Activated CD8-positive, alpha-beta memory T cell treated with anti-CD3 and anti-CD28 coated beads, Interleukin-2, amount 50 U/mL, for 4 hours (primary cell): ENCODE measurements around the gene NFATC1.

ENCODE experiments used
- DNase-seq: peaks from one replicate; pipeline ENCODE4 v3.0.0-alpha.2; 2020

The NFATC1 gene

DNA sequence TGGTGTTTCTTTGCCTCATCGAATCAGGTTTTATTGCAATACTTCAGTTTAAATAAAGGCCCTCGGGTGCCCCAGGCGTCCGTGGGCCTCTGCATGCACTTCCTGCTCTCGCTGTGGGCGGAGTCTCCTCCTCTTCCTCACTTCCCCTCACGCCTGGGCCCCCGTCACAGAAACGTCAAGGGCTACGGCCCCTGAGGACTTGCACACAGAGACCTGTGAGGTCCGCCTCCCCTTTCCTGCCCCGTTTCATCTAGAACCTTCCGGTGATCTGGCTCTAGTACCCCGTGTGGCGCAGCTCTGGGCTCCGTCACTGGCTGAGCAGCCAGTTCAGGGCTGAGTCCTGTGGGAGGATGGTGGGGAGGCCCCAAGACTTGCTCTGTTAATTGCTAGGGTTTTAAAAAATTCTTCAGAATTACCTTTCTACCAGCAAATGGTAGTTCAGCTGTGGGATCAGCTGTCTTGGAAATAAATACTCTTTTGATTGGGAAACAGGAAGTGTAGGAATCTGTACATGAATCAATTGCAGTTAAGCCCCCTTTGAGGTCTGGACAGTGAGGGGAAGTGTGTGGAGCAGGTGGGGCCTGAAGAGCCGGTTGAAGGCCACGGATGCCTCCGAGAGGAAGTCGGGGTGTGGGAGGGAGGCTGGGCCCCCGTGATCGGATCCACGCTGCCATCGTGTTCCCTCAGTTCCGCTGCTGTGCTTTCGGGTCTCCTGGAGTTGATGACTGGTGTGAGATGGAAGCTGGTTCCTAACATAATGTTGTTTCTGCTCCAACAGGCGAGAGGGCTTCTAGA lies 10.2 kb downstream of the NFATC1 start:
- peak; percentile 77 for DNase-seq

DNA sequence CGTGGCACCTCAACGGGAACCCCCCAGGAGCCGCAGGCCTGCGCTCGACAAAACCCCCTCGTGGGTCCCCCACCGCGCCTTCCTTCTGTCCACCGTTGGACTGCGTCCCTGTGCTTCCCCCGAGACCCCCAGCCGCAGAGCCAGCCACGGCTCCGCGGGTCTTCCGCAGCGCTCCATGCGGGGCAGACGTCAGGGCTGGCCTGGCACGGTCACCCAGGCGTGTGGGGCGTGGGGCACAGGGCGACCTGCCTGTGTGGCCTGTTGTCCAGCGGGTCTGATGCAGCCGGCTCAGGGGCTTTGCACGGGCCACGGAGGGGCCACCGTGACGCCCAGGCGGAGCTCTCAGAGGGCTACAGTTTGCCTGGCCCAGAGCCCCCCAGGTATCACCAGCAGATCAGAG lies 11.0 kb downstream of the NFATC1 start:
- no peak for DNase-seq

DNA sequence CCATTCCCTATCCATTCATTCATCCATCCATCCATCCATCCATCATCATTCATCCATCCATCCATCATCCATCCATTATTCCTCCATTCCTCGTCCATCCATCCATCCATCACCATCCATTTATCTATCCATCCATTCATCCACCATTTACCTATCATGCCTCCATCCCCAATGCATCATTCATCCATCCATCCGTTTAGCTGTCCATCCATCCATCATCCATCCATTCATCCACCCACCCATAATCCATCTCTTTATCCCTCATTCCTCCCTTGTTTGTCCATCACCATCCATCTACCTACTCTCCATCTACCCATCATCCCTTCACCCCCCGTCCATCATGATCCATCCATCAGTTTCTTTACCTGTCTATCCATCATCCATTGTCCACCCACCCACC lies 13.6 kb downstream of the NFATC1 start:
- no peak for DNase-seq

DNA sequence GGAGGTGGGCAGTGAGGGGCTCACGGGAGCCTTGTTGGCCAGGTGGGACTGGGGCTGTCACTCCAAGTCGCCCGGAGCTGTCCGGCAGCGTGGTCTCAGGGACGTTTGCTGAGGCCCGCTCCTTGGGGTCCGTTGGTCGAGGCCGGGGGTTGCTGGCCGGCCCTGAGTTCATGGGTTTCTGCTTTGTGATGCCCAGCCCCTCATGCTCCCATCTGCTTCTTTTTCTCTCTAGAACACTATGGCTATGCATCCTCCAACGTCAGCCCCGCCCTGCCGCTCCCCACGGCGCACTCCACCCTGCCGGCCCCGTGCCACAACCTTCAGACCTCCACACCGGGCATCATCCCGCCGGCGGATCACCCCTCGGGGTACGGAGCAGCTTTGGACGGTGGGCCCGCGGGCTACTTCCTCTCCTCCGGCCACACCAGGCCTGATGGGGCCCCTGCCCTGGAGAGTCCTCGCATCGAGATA lies 14.5 kb downstream of the NFATC1 start:
- DNase-seq = no peak

DNA sequence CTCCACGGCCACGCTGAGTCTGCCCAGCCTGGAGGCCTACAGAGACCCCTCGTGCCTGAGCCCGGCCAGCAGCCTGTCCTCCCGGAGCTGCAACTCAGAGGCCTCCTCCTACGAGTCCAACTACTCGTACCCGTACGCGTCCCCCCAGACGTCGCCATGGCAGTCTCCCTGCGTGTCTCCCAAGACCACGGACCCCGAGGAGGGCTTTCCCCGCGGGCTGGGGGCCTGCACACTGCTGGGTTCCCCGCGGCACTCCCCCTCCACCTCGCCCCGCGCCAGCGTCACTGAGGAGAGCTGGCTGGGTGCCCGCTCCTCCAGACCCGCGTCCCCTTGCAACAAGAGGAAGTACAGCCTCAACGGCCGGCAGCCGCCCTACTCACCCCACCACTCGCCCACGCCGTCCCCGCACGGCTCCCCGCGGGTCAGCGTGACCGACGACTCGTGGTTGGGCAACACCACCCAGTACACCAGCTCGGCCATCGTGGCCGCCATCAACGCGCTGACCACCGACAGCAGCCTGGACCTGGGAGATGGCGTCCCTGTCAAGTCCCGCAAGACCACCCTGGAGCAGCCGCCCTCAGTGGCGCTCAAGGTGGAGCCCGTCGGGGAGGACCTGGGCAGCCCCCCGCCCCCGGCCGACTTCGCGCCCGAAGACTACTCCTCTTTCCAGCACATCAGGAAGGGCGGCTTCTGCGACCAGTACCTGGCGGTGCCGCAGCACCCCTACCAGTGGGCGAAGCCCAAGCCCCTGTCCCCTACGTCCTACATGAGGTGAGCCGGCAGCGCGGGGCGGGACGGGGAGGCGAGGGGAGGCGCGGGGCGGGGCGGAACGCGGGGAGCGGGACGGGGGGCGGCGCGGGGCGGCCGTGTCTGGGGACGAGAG lies 15.2 kb downstream of the NFATC1 start:
- DNase-seq = no peak

DNA sequence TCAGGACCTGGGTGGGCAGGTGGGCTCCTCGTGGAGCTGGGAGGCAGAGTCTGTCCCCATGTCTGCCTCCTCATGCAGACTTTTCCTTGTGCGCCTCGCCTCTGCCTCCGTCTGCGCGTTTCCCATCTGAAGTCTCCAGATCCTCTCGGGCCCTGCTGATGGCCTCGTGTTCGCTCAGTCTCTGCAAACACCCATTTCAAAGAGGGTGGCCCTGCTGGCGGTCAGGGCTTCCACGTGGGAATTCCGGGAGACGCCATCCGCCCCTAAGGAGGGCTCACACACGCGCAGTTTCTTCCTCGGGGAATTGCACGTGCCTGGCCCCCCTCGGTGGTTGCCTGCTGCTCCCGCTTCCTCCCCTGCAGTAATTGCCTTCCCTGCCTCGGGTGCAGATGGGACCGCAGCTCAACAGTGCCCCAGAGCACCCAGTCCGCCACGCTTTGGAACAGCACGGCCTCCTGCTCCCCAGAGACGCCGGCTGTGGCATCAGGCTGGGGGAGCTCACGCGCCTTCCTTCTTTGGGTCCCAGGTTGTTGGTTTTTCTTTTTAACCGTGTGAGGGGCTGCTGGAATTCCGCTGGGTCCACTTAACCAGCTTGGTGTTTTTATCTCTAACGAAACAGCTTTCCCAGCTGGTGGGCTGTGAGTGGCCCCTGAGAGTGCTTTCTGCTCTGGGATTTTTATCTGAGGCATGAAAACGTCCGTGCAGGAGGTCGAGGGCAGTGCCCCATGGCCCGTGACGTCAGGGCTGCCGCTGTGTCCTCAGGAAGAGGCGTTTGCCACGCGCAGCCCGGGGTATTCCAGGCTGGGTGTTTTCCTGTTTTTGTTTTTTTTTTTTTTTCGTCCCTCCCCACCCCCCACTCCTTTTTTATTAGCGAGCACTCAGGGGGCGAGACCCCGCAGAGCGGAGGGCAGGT lies 16.1 kb downstream of the NFATC1 start:
- no peak for DNase-seq

DNA sequence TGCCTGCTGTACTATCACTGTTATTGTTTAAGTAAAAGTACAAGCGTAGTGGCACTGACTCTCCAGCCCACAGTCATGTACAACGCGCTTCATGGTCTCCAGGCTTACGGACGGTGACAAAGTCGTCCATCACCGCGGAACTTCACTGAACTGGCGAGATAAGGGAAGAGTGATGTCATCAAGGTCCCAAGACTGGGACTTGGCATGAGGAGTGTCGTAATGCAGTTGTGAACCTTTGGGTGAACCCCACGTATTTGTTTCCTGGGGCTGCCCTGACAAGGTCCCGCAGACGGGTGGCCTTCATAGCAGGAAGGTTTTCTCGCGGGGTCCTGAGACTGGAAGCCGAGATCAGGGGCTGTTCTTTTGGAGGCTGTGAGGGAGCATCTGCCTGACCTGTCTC lies 17.3 kb downstream of the NFATC1 start:
- no peak for DNase-seq

DNA sequence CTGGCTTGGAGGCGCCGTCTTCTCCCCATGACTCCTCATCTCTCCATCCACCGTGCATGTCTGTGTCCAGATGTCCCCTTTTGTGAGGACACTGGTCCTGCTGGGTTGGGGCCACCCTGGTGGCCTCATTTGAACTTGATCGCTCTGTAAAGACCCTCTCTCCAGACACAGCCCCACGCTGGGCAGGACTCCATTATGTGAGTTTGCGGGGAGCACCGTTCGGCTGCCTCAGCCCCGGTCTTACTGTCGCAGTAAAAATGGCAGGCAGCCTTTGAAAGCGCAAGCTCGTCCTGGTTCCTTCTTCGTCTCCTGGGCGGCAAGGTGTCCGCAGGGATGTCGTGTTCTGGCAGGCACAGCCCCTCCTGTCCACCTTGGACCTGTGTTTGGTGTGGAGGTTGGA lies 17.7 kb downstream of the NFATC1 start:
- no peak for DNase-seq

DNA sequence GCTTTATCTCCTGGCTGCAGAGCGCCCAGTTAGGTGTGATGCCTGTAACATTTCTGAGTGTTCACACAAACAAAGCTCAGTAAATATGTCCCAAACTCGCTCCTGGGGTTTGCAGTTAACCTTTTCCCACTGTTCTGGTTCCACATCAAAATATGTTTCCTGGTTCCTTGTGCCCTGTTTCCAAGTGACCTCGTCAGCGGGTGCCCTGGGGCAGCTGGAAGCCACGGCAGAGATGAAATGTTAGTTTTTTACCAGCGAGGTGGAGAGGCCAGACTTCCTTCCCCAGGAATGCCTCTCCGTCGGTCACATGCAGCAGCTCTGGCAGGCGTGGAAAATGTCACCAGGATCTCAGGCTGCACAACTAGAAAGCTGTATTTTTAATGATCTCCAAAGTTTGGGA lies 18.2 kb downstream of the NFATC1 start:
- no peak for DNase-seq

DNA sequence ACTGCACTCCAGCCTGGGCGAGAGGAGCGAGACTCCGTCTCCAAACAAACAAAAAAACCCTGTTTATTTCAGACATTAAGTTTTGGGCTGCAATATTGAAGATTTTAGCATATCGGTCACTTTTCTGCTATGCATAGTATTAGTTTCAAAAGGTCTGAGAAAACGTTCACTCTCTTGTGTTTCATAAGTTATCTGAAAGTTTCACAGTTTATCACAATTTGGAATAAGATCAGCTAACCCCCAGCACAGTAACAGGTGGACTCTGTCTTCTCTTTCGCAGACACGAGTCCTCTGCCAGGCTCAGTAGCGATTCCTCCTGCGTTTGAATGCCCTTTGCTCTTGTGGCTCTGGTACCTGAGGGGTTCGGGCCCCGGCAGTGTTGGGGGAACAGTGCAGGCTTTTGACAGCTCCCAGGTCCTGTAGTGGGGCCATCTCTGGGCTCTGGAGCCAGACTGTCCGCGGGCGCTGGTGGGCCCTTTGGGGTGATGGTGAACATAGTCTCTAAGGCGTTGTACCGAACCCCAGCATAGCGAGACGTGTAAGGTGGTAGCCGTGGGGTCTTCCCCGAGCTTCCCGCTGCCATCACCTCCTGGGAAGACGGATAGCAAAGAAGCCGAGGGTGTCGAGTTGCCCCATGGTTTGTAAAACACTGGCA lies 20.4 kb downstream of the NFATC1 start:
- DNase-seq = no peak

DNA sequence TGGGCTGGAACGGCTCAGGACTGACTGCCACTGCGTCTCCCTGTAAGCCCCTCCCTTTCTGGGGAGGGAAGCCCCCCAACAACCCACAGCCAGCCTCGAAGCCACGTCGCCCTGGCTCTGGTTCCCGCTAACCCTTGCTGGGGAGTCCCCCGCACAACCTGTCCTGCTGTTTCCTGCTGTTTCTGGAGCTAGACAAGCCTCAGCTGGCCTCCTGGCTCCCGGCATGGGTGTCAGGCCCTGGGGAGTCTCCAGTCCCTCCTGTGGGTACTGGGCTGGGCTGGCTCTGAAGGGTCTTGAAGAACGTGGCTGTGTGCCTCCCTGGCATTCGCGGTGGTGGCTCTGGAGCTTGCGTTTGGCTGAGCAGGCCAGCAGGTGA lies 20.9 kb downstream of the NFATC1 start:
- DNase-seq = no peak

DNA sequence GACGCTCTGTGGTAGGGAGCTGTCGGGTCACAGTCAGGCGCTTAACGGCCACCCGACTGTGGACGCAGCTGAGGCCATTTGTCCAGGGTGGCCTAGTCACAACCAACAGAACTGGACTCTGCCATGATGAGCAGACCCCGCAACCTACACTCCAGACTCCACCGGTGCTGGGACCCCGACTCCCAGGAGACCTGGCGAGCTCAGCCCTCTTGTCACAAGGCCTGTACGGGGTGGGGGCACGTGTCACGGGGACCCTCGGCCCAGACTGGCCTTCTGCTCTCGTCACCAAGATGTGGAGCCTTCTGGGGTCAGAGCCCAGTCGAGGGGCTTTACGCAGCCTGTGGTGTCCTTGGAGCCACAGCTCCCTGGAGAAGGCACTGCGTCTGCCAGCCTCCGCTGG lies 22.5 kb downstream of the NFATC1 start:
- DNase-seq = no peak

DNA sequence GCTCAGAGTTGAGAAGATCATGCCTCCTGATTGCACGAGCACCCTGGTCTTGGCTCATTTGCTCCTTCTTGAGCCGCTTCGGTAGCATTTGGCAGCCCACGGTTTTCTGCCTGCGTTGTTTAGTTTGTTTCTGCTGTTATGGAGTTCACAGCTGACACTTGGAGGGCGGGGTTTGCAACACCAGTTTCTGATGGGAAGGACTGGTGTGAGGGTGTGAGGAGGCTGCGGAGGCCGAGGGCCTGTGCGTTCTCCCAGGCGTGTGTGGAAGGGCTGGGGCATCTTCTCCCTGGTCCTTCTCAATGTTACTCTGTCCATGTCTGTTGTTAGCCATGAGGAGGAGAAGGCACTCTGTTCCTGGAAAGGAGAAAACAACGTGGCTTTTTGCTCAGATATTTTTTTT lies 22.9 kb downstream of the NFATC1 start:
- DNase-seq = no peak

DNA sequence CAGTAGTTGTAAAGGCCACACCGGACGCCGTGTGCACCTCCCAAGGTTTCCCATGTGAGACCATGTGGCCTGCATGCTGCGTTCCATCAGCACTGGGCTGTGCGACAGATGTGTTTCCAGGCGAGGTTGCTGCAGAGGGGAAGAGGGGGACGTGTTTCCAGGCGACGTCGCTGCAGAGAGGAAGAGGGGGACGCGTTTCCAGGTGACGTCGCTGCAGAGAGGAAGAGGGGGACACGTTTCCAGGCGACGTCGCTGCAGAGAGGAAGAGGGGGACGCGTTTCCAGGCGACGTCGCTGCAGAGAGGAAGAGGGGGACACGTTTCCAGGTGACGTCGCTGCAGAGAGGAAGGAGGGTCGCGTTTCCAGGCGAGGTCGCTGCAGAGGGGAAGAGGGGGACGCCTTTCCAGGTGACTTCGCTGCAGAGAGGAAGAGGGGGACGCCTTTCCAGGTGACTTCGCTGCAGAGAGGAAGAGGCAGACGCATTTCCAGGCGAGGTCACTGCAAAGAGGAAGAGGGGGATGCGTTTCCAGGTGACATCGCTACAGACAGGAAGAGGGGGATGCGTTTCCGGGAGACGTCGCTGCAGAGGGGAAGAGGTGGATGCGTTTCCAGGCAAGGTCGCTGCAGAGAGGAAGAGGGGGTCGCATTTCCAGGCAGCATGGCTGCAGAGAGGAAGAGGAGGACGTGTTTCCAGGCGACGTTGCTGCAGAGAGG lies 24.5 kb downstream of the NFATC1 start:
- no peak for DNase-seq

DNA sequence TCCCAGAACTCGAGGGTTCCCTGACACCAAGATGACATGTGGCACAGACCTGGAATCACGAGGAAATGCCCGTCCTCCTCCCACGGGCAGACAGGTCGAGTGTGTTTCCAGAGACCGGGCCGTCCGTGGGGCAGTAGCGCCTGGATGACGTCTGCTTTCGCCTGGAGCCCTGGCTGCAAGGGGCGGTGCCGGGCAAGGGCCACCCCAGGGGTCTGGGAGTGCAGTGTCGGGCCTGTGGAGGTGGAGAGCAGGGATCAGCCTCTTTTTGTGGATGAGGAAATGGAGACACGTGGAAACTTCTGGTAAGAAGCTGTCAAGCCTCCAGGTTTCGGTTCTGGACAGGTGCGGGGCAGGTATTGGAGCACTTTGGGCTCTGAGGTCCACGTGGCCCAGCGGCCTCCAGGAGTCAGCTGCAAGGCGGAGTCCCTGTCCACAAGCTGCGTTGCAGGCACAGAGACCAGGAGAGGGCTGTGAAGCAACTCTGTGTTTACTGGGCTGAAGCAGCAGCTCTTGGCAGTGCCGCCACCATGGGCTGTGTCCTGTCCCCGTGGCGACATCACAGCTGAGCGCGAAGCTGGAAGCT lies 25.6 kb downstream of the NFATC1 start:
- DNase-seq = no peak

DNA sequence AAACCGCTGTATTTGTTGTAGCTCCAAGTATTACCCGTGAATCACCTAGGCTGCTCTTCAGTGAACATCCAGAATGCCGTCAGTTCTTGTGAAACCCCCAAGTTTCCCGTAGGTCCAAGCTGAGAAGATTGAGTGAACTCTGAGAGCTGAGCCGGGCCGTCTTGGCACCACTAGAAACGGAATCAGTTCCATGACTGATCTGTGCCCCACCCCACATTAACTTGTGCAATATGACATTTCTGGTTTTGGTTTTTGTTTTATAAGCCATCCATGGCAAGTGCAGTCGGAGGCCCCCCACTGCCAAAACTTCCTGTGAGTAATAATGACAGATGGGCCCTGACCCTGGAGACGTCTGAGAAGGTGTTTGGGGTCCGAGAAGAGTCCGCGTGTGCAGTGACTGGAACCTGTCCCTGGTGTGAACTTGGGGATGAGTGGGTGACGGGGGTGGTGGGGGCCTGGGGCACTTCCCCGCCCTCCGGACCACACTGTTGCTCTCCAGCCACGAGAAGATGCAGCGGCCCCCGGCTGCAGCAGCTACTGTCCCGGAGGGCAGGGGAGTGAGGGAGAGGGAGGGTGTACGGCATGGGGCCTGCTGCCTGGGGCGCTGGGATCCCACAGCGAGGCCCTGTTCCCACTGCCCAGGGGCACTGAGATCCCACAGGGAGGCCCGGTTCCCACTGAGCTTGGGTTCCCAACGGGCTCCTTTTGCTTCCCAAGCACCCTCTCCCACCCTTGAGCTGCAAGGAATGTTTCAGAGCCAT lies 26.5 kb downstream of the NFATC1 start:
- DNase-seq = no peak

DNA sequence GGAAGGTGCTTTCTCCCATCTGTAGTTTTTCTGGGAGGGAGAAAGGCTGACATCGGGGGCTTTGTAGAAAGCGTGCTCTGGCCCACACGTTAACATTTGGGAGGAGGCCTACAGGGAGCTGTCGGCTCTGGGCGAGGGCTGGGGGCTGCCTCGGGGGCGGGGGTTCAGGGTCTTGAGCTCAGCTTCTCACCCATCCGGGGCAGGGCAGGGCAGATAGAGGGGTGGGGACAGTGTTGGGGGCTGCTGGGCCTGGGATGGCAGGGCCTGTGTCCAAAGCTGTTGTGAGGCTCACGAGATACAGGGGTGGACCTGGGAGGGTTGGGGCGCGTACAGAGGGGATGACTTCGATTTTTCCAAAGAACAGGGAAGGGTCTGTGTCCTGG lies 27.0 kb downstream of the NFATC1 start:
- DNase-seq = no peak

DNA sequence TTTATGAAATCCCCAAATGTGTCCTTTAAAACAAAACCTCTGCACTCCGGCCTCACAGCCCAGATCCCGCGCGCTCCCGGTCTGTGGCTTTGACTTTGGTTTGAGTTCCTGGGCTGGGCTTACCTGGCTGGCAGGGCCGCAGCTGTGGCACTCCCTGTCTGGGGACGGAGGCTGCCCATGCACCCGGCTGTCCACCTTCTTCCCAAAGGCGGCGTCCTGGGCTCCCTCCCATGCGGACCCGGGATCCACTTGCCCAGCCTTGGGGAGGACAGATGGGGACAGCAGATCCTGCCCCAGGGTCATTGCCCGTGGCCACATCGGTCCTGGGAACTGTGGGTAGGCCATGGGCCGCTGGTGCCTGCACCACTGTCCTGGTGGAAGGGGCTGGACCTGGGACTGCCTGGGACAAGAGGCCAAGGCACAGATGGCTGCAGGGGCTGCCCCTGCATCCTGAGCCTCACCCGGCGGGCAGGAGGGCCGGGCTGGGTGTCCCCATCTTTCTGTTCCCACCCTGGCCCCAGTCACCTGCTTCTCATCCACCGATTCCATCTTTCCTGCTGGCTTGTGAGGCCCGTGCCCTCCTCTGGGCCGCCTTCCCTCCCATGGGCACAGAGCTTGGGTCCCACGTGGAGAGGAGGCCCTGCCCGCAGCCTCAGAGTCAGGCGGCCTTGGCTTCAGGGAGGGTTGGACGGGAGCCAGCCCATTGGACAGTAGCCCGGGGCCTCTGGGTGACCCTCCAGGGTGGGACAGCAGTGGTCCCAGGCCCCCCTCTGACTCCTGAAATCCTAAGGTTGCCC lies 27.7 kb downstream of the NFATC1 start:
- no peak for DNase-seq

DNA sequence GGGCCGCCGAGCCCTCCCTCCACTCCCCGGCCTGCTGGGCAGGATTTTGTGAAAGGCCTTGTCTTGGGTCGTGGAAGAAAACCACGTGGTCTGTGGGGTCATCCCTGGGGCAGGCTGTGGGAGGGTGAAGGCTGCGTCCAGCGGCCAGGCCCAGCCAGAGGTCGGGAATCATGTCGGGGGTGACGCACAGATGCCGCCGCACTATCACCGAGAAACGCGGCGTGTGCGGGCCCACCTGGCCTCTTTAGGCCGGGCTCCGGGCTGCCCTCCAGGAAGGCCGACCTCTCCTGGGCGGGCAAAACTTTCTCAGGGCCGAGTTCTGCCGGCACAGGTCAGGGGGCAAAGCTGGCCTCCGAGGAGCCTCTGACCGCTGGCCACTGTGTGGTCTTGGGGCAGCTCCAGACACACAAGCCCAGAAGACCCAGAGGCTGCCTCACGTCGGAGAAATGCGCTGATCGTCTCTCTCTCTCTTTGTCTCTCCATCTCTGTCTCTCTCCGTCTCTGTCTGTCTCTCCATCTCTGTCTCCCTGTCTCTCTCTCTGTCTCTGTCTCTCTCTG lies 28.4 kb downstream of the NFATC1 start:
- DNase-seq = no peak
